HG02973 (cell line): ENCODE results near the gene FOXP1.
"Not testable (repeated sequence)": the region's sequence is repeated elsewhere in the genome, so short reads cannot be mapped to it uniquely, and the experiment has no call there.

Experiments used
- ATAC-seq: cut with Tn5 transposase; IDR thresholded peaks from one replicate; pipeline ENCODE4 v1.9.1; 2021; ENCODE audit warnings: moderate library complexity; ENCODE audit not compliant: unreplicated experiment

FOXP1 gene

GRCh38 chr3:71002298-71002697 lies 581.2 kb downstream of the FOXP1 start:
- ATAC-seq: no peak

GRCh38 chr3:71001303-71001830 lies 582.2 kb downstream of the FOXP1 start:
- no peak for ATAC-seq

- ATAC-seq: no peak
Measured at GRCh38 chr3:71000483-71000882, 583.0 kb downstream of the FOXP1 start.

- ATAC-seq: no peak
Measured at GRCh38 chr3:70999730-71000129, 583.8 kb downstream of the FOXP1 start.

- no peak for ATAC-seq
Measured at GRCh38 chr3:70996082-70996481, 587.4 kb downstream of the FOXP1 start.

- ATAC-seq: no peak
Measured at GRCh38 chr3:70994644-70995043, 588.9 kb downstream of the FOXP1 start.

- ATAC-seq: no peak
Measured at GRCh38 chr3:70992562-70993204, 590.8 kb downstream of the FOXP1 start.

- ATAC-seq: no peak
Measured at GRCh38 chr3:70992131-70992530, 591.4 kb downstream of the FOXP1 start.

- no peak for ATAC-seq
Measured at GRCh38 chr3:70990723-70991122, 592.8 kb downstream of the FOXP1 start.

GRCh38 chr3:70990185-70990584 lies 593.3 kb downstream of the FOXP1 start:
- ATAC-seq: no peak

GRCh38 chr3:70989174-70989573 lies 594.4 kb downstream of the FOXP1 start:
- no peak for ATAC-seq

- ATAC-seq: no peak
Measured at GRCh38 chr3:70988111-70988510, 595.4 kb downstream of the FOXP1 start.

- ATAC-seq: no peak
Measured at GRCh38 chr3:70985572-70985971, 598.0 kb downstream of the FOXP1 start.

- ATAC-seq: no peak
Measured at GRCh38 chr3:70984776-70985482, 598.6 kb downstream of the FOXP1 start.

GRCh38 chr3:70982700-70983140 lies 600.8 kb downstream of the FOXP1 start:
- no peak for ATAC-seq

GRCh38 chr3:70982284-70982683 lies 601.2 kb downstream of the FOXP1 start:
- ATAC-seq: no peak

- no peak for ATAC-seq
Measured at GRCh38 chr3:70981231-70981880, 602.2 kb downstream of the FOXP1 start.

- ATAC-seq: no peak
Measured at GRCh38 chr3:70980646-70981170, 602.8 kb downstream of the FOXP1 start.

GRCh38 chr3:70979983-70980645 lies 603.4 kb downstream of the FOXP1 start:
- no peak for ATAC-seq

GRCh38 chr3:70977712-70978111 lies 605.8 kb downstream of the FOXP1 start:
- no peak for ATAC-seq

- not testable (repeated sequence) for ATAC-seq
Measured at GRCh38 chr3:70975981-70976380, 607.5 kb downstream of the FOXP1 start.
